H9 (cell line): ENCODE data around the gene TBCK. TPM values are rescaled to one million over a fixed set of nuclear protein-coding genes. Genes with fewer than 3 reads are reported as not detected.

Experiments
- DNase-seq: peaks from one replicate; pipeline ENCODE4 v3.0.0-alpha.2; 2017
- H2AFZ ChIP-seq: one replicate; pipeline ENCODE4 v1.6.1; 2013; ENCODE audit warnings: mild to moderate bottlenecking, low read length, control low read depth, moderate library complexity
- H2AK5ac ChIP-seq: 2 replicates; pipeline ENCODE4 v1.6.1; 2013; ENCODE audit warnings: low read length, control low read depth, mixed read lengths; ENCODE audit not compliant: insufficient read length
- H2BK120ac ChIP-seq: one replicate; pipeline ENCODE4 v1.6.1; 2013; ENCODE audit warnings: low read depth, mild to moderate bottlenecking, low read length, control low read depth, inconsistent platforms; ENCODE audit not compliant: poor library complexity, severe bottlenecking
- H2BK12ac ChIP-seq: 2 replicates; pipeline ENCODE4 v1.6.1; 2013; ENCODE audit warnings: low read length, control low read depth, mixed read lengths, low read depth; ENCODE audit not compliant: insufficient read length
- H2BK15ac ChIP-seq: 2 replicates; pipeline ENCODE4 v1.6.1; 2013; ENCODE audit warnings: low read depth, low read length, control low read depth
- H2BK20ac ChIP-seq: one replicate; pipeline ENCODE4 v1.6.1; 2013; ENCODE audit warnings: low read depth, mild to moderate bottlenecking, low read length, control low read depth, inconsistent platforms; ENCODE audit not compliant: poor library complexity, severe bottlenecking
- H2BK5ac ChIP-seq: 2 replicates; pipeline ENCODE4 v1.6.1; 2013; ENCODE audit warnings: low read length, control low read depth, mixed read lengths; ENCODE audit not compliant: insufficient read length
- H3K14ac ChIP-seq: 2 replicates; pipeline ENCODE4 v1.6.1; 2013; ENCODE audit warnings: low read length, control low read depth; ENCODE audit not compliant: insufficient read depth
- H3K18ac ChIP-seq: 2 replicates; pipeline ENCODE4 v1.6.1; 2013; ENCODE audit warnings: low read depth, mild to moderate bottlenecking, mixed read lengths, low read length, control low read depth; ENCODE audit not compliant: insufficient read length
- H3K23ac ChIP-seq: 2 replicates; pipeline ENCODE4 v1.6.1; 2013; ENCODE audit warnings: low read length, control low read depth, mixed read lengths, low read depth; ENCODE audit not compliant: insufficient read length
- H3K23me2 ChIP-seq: 2 replicates; pipeline ENCODE4 v1.6.1; 2013; ENCODE audit warnings: low read depth, mild to moderate bottlenecking, mixed read lengths, low read length, control low read depth; ENCODE audit not compliant: insufficient read length, poor library complexity, severe bottlenecking
- H3K27ac ChIP-seq: 2 replicates; pipeline ENCODE4 v1.5.1; 2013; ENCODE audit warnings: low read length, control low read depth, mixed read lengths, low read depth; ENCODE audit not compliant: insufficient read length
- H3K27me3 ChIP-seq: 2 replicates; pipeline ENCODE4 v1.6.1; 2013; ENCODE audit warnings: low read length, control low read depth, inconsistent platforms; ENCODE audit not compliant: insufficient read depth
- H3K4ac ChIP-seq: 2 replicates; pipeline ENCODE4 v1.6.1; 2013; ENCODE audit warnings: low read depth, mild to moderate bottlenecking, control low read depth, inconsistent platforms, low read length, moderate library complexity
- H3K4me1 ChIP-seq: 2 replicates; pipeline ENCODE4 v1.6.1; 2013; ENCODE audit warnings: low read length, control low read depth, inconsistent platforms; ENCODE audit not compliant: insufficient read depth
- H3K4me2 ChIP-seq: 2 replicates; pipeline ENCODE4 v1.6.1; 2013; ENCODE audit warnings: low read length, control low read depth, mixed read lengths; ENCODE audit not compliant: insufficient read length, insufficient read depth
- H3K56ac ChIP-seq: 2 replicates; pipeline ENCODE4 v1.6.1; 2013; ENCODE audit warnings: low read depth, mild to moderate bottlenecking, mixed read lengths, low read length, control low read depth; ENCODE audit not compliant: insufficient read length
- H3K79me1 ChIP-seq: 2 replicates; pipeline ENCODE4 v1.6.1; 2013; ENCODE audit warnings: low read depth, mild to moderate bottlenecking, moderate library complexity, low read length, control low read depth, inconsistent platforms; ENCODE audit not compliant: insufficient read depth, poor library complexity, severe bottlenecking
- H3K79me2 ChIP-seq: 2 replicates; pipeline ENCODE4 v1.6.1; 2013; ENCODE audit warnings: low read length, control low read depth, inconsistent platforms; ENCODE audit not compliant: insufficient read depth
- H3K9ac ChIP-seq: 2 replicates; pipeline ENCODE4 v1.6.1; 2013; ENCODE audit warnings: low read length, control low read depth, mixed read lengths; ENCODE audit not compliant: insufficient read length; ENCODE audit errors: extremely low read depth
- H3K9me3 ChIP-seq: one replicate; pipeline ENCODE4 v1.6.1; 2013; ENCODE audit warnings: low read depth, low read length, inconsistent platforms; ENCODE audit not compliant: control insufficient read depth
- H3T11ph ChIP-seq: one replicate; pipeline ENCODE4 v1.6.1; 2013; ENCODE audit warnings: mild to moderate bottlenecking, low read length, control low read depth, inconsistent platforms
- H4K20me1 ChIP-seq: one replicate; pipeline ENCODE4 v1.6.1; 2013; ENCODE audit not compliant: control insufficient read depth, insufficient read length, insufficient read depth
- H4K5ac ChIP-seq: 2 replicates; pipeline ENCODE4 v1.6.1; 2013; ENCODE audit warnings: low read depth, mild to moderate bottlenecking, mixed read lengths, low read length, control low read depth; ENCODE audit not compliant: insufficient read length
- H4K8ac ChIP-seq: replicated peaks from 2 replicates; pipeline ENCODE4 v1.6.1; 2013; ENCODE audit warnings: low read length, control low read depth, mixed read lengths, low read depth; ENCODE audit not compliant: insufficient read length
- H4K91ac ChIP-seq: 2 replicates; pipeline ENCODE4 v1.6.1; 2013; ENCODE audit warnings: low read depth, mild to moderate bottlenecking, moderate library complexity, mixed read lengths, low read length, control low read depth; ENCODE audit not compliant: insufficient read length
- H3K27ac Mint-ChIP-seq, 3 experiments: 2 replicates in 2 of 3; 3 replicates in 1 of 3; pipeline ENCODE4 v1.8.0; 2020 to 2021; ENCODE audit warnings: mixed read lengths in 3 of 3, mild to moderate bottlenecking in 1 of 3, moderate library complexity in 1 of 3
- H3K27me3 Mint-ChIP-seq: 2 replicates; pipeline ENCODE4 v1.8.0; 2021; ENCODE audit warnings: low read depth, mild to moderate bottlenecking, moderate library complexity, mixed read lengths
- H3K36me3 Mint-ChIP-seq, 3 experiments: 2 replicates in 2 of 3; 3 replicates in 1 of 3; pipeline ENCODE4 v1.8.0; 2020 to 2021; ENCODE audit warnings: low read depth in 3 of 3, mixed read lengths in 3 of 3; ENCODE audit not compliant: insufficient read depth in 1 of 3
- H3K4me1 Mint-ChIP-seq, 2 experiments: 2 replicates each; pipeline ENCODE4 v1.8.0; 2020; ENCODE audit warnings: mixed read lengths in 2 of 2
- H3K4me3 Mint-ChIP-seq, 2 experiments: 2 replicates in 1 of 2; 3 replicates in 1 of 2; pipeline ENCODE4 v1.8.0; 2020 to 2021; ENCODE audit warnings: mild to moderate bottlenecking in 2 of 2, mixed read lengths in 2 of 2, moderate library complexity in 1 of 2
- H3K9me3 Mint-ChIP-seq, 2 experiments: 2 replicates in 1 of 2; 3 replicates in 1 of 2; pipeline ENCODE4 v1.8.0; 2020; ENCODE audit warnings: mild to moderate bottlenecking in 2 of 2, mixed read lengths in 2 of 2, moderate library complexity in 1 of 2
- CTCF ChIP-seq: fragments of 200-600 bp; sonication (generic); conservative IDR thresholded peaks from 3 replicates; pipeline ENCODE4 v1.8.0; 2021; ENCODE audit warnings: antibody characterized with exemption, mild to moderate bottlenecking
- WGBS: extraction: QIAGEN DNeasy Blood & Tissue Kit; methylation state at CpG from one replicate; pipeline ENCODE4 v1.1.7; 2013; ENCODE audit warnings: missing lambda C conversion rate, low lambda C conversion rate, mixed read lengths; ENCODE audit not compliant: insufficient read length; ENCODE audit errors: extremely low coverage; 5-methylcytosine and 5-hydroxymethylcytosine counted together
- total RNA-seq: library from RNA; stranded (reverse); gene quantifications from 2 replicates; pipeline ENCODE4 v1.2.1, GENCODE V29; 2021

TBCK gene
- total RNA-seq, 1 experiment from 2014 or later: 22.1 TPM

- H3K4me2 ChIP-seq: no peak overlapping the region
- H2BK20ac ChIP-seq: no peak overlapping the region
- no peak for TF ChIP-seq CTCF
- Mint-ChIP-seq H3K36me3 (no peaks in the 10 kb centered on the region), H3K4me3 (no peak overlapping the region), H3K4me1 (peaks cover 13 to 19% of the 10 kb centered on the region in 2 experiments), H3K9me3 (no peaks in the 10 kb centered on the region), H3K27me3 (no peaks in the 10 kb centered on the region), H3K27ac (no peak overlapping the region)
- H4K5ac ChIP-seq: no peak overlapping the region
- no peak overlapping the region for H3K9ac ChIP-seq
- H3K79me1 ChIP-seq: no peaks in the 10 kb centered on the region
- no peaks in the 10 kb centered on the region for H3K79me2 ChIP-seq
- H3K18ac ChIP-seq: no peak overlapping the region
- H3K56ac ChIP-seq: no peak overlapping the region
- H3T11ph ChIP-seq: no peak overlapping the region
- no peak overlapping the region for H4K8ac ChIP-seq
- H2AK5ac ChIP-seq: no peak overlapping the region
- H2AFZ ChIP-seq: no peak overlapping the region
- no peak overlapping the region for H2BK120ac ChIP-seq
- H3K4me1 ChIP-seq: 0 out of 2 replicates have a peak, but pooled peaks cover 4% of the 10 kb centered on the region
- H3K9me3 ChIP-seq: no peaks in the 10 kb centered on the region
- no peak overlapping the region for H2BK15ac ChIP-seq
- no CpG with 5 or more reads among the region's 2 CpGs for WGBS
- no peak overlapping the region for H3K14ac ChIP-seq
- H4K91ac ChIP-seq: no peak overlapping the region
- H4K20me1 ChIP-seq: no peaks in the 10 kb centered on the region
- no peak overlapping the region for H2BK12ac ChIP-seq
- no peaks in the 10 kb centered on the region for H3K27me3 ChIP-seq
- no peak overlapping the region for H3K23ac ChIP-seq
- no peak overlapping the region for H3K4ac ChIP-seq
- no peak for DNase-seq
- H3K23me2 ChIP-seq: no peaks in the 10 kb centered on the region
- H2BK5ac ChIP-seq: no peak overlapping the region
- no peak overlapping the region for H3K27ac ChIP-seq
These were observed 277.1 kb downstream of the TBCK start for GRCh38 chr4:106038908-106039307.
